ENCODE results near the gene CALML4. TPM values are rescaled to one million over a fixed set of nuclear protein-coding genes. Genes with fewer than 3 reads are reported as not detected.

The CALML4 gene
- total RNA-seq, 2 donors from 2014 or later: 4.5 to 18.8 TPM

DNA sequence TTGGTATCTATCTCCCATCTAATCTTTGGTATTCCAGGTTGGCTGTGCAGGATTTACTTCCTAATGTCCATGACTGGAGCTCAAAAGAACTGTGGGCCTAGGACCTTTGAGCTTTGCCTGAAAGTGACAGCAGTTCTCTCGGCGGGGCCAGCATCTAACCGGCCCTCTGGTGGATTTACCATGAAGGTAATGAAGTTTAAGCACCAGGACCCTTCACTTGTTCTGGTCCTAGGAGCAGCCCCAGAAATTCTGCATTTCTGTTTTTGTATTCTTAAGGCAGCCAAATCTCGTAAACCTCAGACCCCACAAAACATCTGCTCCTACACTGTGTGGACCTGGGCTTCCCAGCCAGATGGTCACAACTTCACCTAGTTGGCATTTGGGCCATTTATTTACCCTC is 13.0 kb downstream of the CALML4 start:
- TF ChIP-seq POLR2AphosphoS5 (IDR thresholded peaks at IDR 0.05) (no peak), POLR2A (IDR thresholded peaks at IDR 0.05) (no peak)
- TF ChIP-seq, protein P1, sequence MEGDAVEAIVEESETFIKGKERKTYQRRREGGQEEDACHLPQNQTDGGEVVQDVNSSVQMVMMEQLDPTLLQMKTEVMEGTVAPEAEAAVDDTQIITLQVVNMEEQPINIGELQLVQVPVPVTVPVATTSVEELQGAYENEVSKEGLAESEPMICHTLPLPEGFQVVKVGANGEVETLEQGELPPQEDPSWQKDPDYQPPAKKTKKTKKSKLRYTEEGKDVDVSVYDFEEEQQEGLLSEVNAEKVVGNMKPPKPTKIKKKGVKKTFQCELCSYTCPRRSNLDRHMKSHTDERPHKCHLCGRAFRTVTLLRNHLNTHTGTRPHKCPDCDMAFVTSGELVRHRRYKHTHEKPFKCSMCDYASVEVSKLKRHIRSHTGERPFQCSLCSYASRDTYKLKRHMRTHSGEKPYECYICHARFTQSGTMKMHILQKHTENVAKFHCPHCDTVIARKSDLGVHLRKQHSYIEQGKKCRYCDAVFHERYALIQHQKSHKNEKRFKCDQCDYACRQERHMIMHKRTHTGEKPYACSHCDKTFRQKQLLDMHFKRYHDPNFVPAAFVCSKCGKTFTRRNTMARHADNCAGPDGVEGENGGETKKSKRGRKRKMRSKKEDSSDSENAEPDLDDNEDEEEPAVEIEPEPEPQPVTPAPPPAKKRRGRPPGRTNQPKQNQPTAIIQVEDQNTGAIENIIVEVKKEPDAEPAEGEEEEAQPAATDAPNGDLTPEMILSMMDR (IDR thresholded peaks at IDR 0.05): no peak
- intact Hi-C loops (cut with DNase I): no loop called here
- no peaks in the 10 kb centered on the region for H3K36me3 ChIP-seq
- H3K27me3 ChIP-seq (replicated peaks; ENCODE audit: insufficient read depth): no peaks in the 10 kb centered on the region
- no peak overlapping the region for H3K27ac ChIP-seq
- no peak overlapping the region for H3K4me3 ChIP-seq
- WGBS: 86% methylated on average over 4 of the region's 4 CpGs
- no peak for DNase-seq (ENCODE audit: low spot score)
- peaks cover 16% of the 10 kb centered on the region for H3K4me1 ChIP-seq (replicated peaks)
- H3K9me3 ChIP-seq: no peaks in the 10 kb centered on the region

DNA sequence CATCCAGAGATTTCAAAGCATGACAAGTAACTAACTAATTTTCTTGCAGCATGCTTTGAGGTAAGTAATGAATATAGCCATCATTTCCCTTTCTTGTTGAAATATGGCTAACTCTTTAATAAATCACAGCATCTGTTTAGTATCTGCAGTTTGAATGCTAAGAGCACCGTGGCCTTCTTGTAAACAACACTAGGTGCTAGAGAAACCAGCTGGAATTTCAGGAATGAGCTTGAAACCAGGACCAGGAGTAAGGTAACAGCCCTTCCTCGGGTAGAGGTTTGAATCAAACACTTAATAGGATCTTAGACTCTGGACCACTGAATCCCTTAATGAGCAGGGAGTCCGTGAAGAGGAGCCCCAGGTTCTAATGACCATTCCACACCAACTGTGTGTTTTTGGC is 13.6 kb downstream of the CALML4 start:
- no peak overlapping the region for H3K4me3 ChIP-seq
- intact Hi-C loops (cut with DNase I): no loop called here
- no peaks in the 10 kb centered on the region for H3K9me3 ChIP-seq
- 51% methylated on average over 3 of the region's 3 CpGs for WGBS
- TF ChIP-seq POLR2AphosphoS5 (IDR thresholded peaks at IDR 0.05): no peak
- no peaks in the 10 kb centered on the region for H3K27me3 ChIP-seq (replicated peaks; ENCODE audit: insufficient read depth)
- H3K27ac ChIP-seq: no peak overlapping the region
- H3K4me1 ChIP-seq (replicated peaks): peaks cover 17% of the 10 kb centered on the region
- no peaks in the 10 kb centered on the region for H3K36me3 ChIP-seq
- DNase-seq (ENCODE audit: low spot score): no peak

DNA sequence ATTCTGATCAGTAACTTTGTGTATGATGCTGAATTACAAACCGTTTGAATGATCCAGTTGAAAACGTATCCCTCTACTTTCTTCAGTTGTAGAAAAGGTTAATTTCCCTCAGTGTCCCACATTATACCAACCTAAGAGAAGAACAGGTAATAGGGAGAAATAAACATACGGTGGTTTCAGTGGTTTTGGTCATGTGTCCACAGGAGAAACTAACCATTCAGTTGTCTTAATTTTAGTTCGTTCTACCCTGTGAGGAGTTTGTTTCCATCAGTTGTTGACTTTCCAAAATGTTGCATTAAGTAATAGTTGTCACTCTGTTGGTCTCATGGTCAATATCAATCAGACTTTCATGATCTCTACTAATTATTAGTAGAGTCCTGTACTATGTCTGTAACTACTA is 15.1 kb downstream of the CALML4 start:
- no peak for TF ChIP-seq POLR2AphosphoS5 (IDR thresholded peaks at IDR 0.05)
- TF ChIP-seq POLR2A (IDR thresholded peaks at IDR 0.05): no peak
- TF ChIP-seq, protein P1 (IDR thresholded peaks at IDR 0.05): no peak

DNA sequence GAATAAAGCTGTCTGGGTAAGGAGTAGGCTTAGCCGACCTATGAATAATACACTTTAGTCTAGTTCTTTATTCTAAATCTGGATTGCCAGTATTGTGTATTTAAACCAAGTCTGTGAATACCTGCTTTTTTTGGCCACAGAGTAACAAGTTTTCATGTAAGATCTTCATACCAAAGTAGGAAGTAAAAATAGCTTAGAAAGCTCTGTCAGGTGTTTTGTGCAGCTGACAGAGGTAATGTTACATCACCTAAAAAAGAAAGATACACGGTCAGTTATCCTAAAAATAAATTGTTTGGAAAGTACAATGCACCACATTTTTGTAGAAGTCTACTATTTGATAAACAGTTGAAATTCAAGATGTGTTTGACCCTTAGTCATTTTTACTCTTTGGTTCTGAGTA is 16.5 kb downstream of the CALML4 start:
- no peak for DNase-seq (ENCODE audit: low spot score)
- Histone ChIP-seq H3K4me1 (replicated peaks) (peaks cover 17% of the 10 kb centered on the region), H3K4me3 (no peak overlapping the region), H3K9me3 (no peaks in the 10 kb centered on the region), H3K27me3 (replicated peaks; ENCODE audit: insufficient read depth) (no peaks in the 10 kb centered on the region), H3K36me3 (no peaks in the 10 kb centered on the region), H3K27ac (peak overlapping the region; percentile 66 to 72)
- WGBS: 66% methylated on average over 2 of the region's 2 CpGs
- TF ChIP-seq, protein P1 (IDR thresholded peaks at IDR 0.05): no peak
- no peak for TF ChIP-seq POLR2AphosphoS5 (IDR thresholded peaks at IDR 0.05)
- intact Hi-C loops (cut with DNase I): no loop called here

More for the DNA sequence above, 15.1 kb downstream of the CALML4 start:
- H3K9me3 ChIP-seq: no peaks in the 10 kb centered on the region
- no peak for DNase-seq (ENCODE audit: low spot score)
- H3K27me3 ChIP-seq (replicated peaks; ENCODE audit: insufficient read depth): no peaks in the 10 kb centered on the region
- no peak overlapping the region for H3K4me3 ChIP-seq
- H3K36me3 ChIP-seq: no peaks in the 10 kb centered on the region
- 96% methylated on average over 4 of the region's 4 CpGs for WGBS
- peaks cover 17% of the 10 kb centered on the region for H3K4me1 ChIP-seq (replicated peaks)
- H3K27ac ChIP-seq: no peak overlapping the region
- intact Hi-C loops (cut with DNase I): no loop called here

DNA sequence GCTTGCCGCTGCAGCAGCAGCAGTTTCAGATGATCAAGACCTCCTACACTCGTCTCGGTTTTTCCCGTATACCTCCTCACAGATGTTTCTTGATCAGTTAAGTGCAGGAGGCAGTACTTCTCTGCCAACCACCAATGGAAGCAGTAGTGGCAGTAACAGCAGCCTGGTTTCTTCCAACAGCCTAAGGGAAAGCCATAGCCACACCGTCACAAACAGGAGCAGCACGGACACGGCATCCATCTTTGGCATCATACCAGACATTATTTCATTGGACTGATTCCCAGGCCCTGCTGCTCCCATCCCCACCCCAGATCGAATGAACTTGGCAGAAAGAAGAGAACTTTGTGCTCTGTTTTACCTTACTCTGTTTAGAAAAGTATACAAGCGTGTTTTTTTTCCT is 17.6 kb downstream of the CALML4 start:
- WGBS: 14% methylated on average over 9 of the region's 9 CpGs
- H3K36me3 ChIP-seq: no peaks in the 10 kb centered on the region
- H3K27me3 ChIP-seq (replicated peaks; ENCODE audit: insufficient read depth): no peaks in the 10 kb centered on the region
- intact Hi-C loops (cut with DNase I): no loop called here
- H3K4me1 ChIP-seq (replicated peaks): peaks cover 17% of the 10 kb centered on the region
- no peaks in the 10 kb centered on the region for H3K9me3 ChIP-seq
- peak; percentile 81 for DNase-seq (ENCODE audit: low spot score)
- peak; percentile 85 for TF ChIP-seq POLR2AphosphoS5 (IDR thresholded peaks at IDR 0.05)
- TF ChIP-seq, protein P1 (IDR thresholded peaks at IDR 0.05): no peak
- peak overlapping the region; percentile 66 to 72 for H3K27ac ChIP-seq
- no peak overlapping the region for H3K4me3 ChIP-seq

All from prostate gland (tissue), 2 donors.